Calu3 (cell line): ENCODE measurements around the gene AEBP2. TPM values are rescaled to one million over a fixed set of nuclear protein-coding genes. Genes with fewer than 3 reads are reported as not detected.

Experiments used
- BruUV-seq: library from RNA; stranded (reverse); fragments of 400-500 nt; replicated peaks from 2 replicates; lab custom pipeline; 2021; lab: Mats Ljungman, UMichigan
- CTCF ChIA-PET: fragments of 300-600 bp; sonication (Branson Sonifier 250); formaldehyde crosslinking; loops from one replicate; lab custom pipeline; 2022; ENCODE audit warnings: antibody characterized with exemption; lab: Charles Lee
- DNase-seq: peaks from one replicate; pipeline ENCODE4 v3.0.0; 2022
- H3K27ac Mint-ChIP-seq: one replicate; pipeline ENCODE4 v1.8.0; 2022; ENCODE audit warnings: mixed read lengths; ENCODE audit not compliant: unreplicated experiment
- H3K27me3 Mint-ChIP-seq: one replicate; pipeline ENCODE4 v1.8.0; 2022; ENCODE audit warnings: mixed read lengths; ENCODE audit not compliant: unreplicated experiment
- H3K36me3 Mint-ChIP-seq: one replicate; pipeline ENCODE4 v1.8.0; 2022; ENCODE audit warnings: mild to moderate bottlenecking, moderate library complexity, mixed read lengths; ENCODE audit not compliant: insufficient read depth, unreplicated experiment
- H3K4me1 Mint-ChIP-seq: one replicate; pipeline ENCODE4 v1.8.0; 2022; ENCODE audit warnings: mild to moderate bottlenecking, low read depth, mixed read lengths; ENCODE audit not compliant: unreplicated experiment
- H3K4me3 Mint-ChIP-seq: one replicate; pipeline ENCODE4 v1.8.0; 2022; ENCODE audit warnings: mild to moderate bottlenecking, low read depth, moderate library complexity, mixed read lengths; ENCODE audit not compliant: unreplicated experiment
- H3K9me3 Mint-ChIP-seq: one replicate; pipeline ENCODE4 v1.8.0; 2022; ENCODE audit warnings: low read depth, mixed read lengths; ENCODE audit not compliant: unreplicated experiment
- CTCF ChIP-seq: fragments of 200-600 bp; IDR thresholded peaks from one replicate; pipeline ENCODE4 v1.8.0; 2022; ENCODE audit warnings: antibody characterized with exemption; ENCODE audit not compliant: unreplicated experiment
- intact Hi-C: fragments of 100-400 bp; cut with micrococcal nuclease; formaldehyde crosslinking; loops from one replicate; pipeline ENCODE4 v1.10.0; 2022; ENCODE audit not compliant: unreplicated experiment
- total RNA-seq: library from RNA; stranded (reverse); gene quantifications from 2 replicates; pipeline ENCODE4 v1.2.3, GENCODE V29; 2022

Gene AEBP2
- total RNA-seq, 1 experiment from 2014 or later = 53.6 TPM

GRCh38 chr12:19457561-19457960 is 18.3 kb downstream of the AEBP2 start:
- no peak overlapping the region for H3K27ac Mint-ChIP-seq
- no TSS peak for BruUV-seq
- TF ChIP-seq CTCF = no peak
- DNase-seq = no peak
- intact Hi-C loops = no loop called here
- H3K4me3 Mint-ChIP-seq = no peak overlapping the region
- no peaks in the 10 kb centered on the region for H3K27me3 Mint-ChIP-seq
- H3K36me3 Mint-ChIP-seq = peaks cover 7% of the 10 kb centered on the region
- no peaks in the 10 kb centered on the region for H3K4me1 Mint-ChIP-seq
- CTCF ChIA-PET = no interaction called here
- no peaks in the 10 kb centered on the region for H3K9me3 Mint-ChIP-seq

- Mint-ChIP-seq H3K27ac (no peak overlapping the region), H3K27me3 (no peaks in the 10 kb centered on the region), H3K4me3 (no peak overlapping the region), H3K9me3 (no peaks in the 10 kb centered on the region), H3K4me1 (no peaks in the 10 kb centered on the region), H3K36me3 (peaks cover under 1% of the 10 kb centered on the region)
- no TSS peak for BruUV-seq
- intact Hi-C loops = no loop called here
- no peak for DNase-seq
- CTCF ChIA-PET = no interaction called here
- TF ChIP-seq CTCF = no peak
These were observed 19.4 kb downstream of the AEBP2 start for GRCh38 chr12:19458733-19459132.

GRCh38 chr12:19461999-19462398 is 22.7 kb downstream of the AEBP2 start:
- no TSS peak for BruUV-seq
- Mint-ChIP-seq H3K4me1 (no peaks in the 10 kb centered on the region), H3K36me3 (peaks cover 19% of the 10 kb centered on the region), H3K9me3 (no peaks in the 10 kb centered on the region), H3K27me3 (no peaks in the 10 kb centered on the region), H3K27ac (no peak overlapping the region), H3K4me3 (no peak overlapping the region)
- intact Hi-C loops = no loop called here
- no peak for DNase-seq
- CTCF ChIA-PET = interaction anchor here (0.5 kb wide), 1 partner anchor 19 kb away, joined by 6 read pairs; no protein-coding TSS in a partner anchor
- no peak for TF ChIP-seq CTCF

GRCh38 chr12:19462406-19462805 is 23.1 kb downstream of the AEBP2 start:
- peaks cover 19% of the 10 kb centered on the region for H3K36me3 Mint-ChIP-seq
- TF ChIP-seq CTCF = no peak
- BruUV-seq = no TSS peak

More at GRCh38 chr12:19462406-19462805, 23.1 kb downstream of the AEBP2 start:
- H3K4me1 Mint-ChIP-seq = no peaks in the 10 kb centered on the region
- intact Hi-C loops = no loop called here
- no peak overlapping the region for H3K4me3 Mint-ChIP-seq
- H3K27me3 Mint-ChIP-seq = no peaks in the 10 kb centered on the region
- no peaks in the 10 kb centered on the region for H3K9me3 Mint-ChIP-seq
- DNase-seq = no peak
- H3K27ac Mint-ChIP-seq = no peak overlapping the region
- CTCF ChIA-PET = no interaction called here
